IPS-NIHi11 (cell line): ENCODE measurements around the gene EBF4.
A peak's percentile ranks its signal among the peaks of the same experiment; 100 is the strongest.
"Not testable (repeated sequence)": the region's sequence is repeated elsewhere in the genome, so short reads cannot be mapped to it uniquely, and the experiment has no call there.

ENCODE experiments used
- DNase-seq: peaks from one replicate; pipeline ENCODE4 v3.0.0; 2012; ENCODE audit warnings: mixed read lengths, low spot score

The EBF4 gene

DNA sequence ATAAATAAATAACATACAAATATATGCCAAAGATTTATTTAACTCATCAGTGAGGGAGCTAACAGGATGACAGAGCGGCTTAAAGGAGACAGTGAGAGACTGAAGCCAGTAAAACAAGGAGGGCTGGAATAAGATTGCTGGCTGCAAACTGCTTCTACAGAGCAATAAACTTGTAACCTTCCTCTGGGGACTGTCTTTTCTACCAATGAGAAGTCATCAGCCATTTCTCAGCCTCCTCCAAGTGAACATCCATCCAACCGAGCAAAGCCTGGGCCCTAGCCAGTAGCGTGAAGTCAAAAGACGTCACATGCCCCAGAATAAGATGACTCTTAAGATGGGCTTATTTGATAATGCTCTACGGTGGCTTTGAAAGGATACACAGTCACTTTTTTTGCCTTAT lies 65.4 kb downstream of the EBF4 start:
- no peak for DNase-seq

DNA sequence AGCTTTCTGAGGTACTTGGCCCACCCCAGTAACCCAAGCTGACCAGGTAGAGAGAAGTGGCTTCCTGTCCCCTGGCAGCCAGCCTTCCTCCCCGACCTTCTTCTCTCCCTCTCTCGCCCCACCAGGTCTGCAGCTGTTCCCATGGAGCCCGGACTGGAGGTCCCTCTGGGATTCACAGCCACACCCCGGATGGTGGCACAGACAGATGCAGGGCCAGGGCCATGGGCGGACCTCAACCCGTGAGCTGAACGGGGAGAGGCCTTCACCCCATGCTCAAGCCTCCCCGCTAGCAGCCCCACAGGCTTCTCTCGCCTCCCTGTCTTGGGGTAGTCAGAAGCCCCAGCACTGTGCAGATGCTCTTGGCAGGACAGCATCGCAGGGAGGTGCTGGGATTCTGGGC lies 66.6 kb downstream of the EBF4 start:
- DNase-seq = no peak

DNA sequence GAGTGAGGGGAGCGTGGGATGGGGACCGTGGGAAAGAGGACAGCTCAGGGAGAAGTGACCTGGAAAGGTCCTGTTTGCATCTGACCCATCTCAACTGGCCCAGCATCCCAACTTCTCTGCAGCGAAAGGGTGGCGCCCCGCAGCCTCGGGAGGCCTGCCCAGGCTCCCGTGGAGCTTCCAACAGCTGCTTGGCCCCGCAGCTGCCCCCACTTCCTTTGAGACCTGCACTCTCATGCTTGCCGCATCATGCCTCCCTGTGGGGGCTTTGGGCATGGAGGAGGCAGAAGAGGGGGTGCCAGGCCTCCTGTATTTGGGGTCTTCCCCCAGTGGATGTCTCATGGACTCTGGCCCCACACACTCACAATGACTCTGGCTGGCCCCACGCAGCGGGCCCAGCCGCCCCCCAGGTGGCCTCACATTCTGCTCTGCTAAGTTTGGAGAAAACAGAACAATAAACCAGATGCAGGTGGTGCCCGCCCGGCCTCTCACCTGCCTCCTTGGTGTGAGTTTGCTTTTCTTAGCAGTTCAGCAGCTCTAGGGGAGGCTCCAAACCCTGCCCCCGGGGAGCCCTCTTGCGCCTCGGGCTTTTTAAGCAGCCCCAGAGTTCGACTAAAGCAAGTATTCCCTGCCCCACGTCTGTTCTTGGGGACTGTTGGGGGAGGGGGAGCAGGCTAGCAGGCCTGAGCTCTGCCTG lies 67.2 kb downstream of the EBF4 start:
- peak; percentile 40 for DNase-seq

DNA sequence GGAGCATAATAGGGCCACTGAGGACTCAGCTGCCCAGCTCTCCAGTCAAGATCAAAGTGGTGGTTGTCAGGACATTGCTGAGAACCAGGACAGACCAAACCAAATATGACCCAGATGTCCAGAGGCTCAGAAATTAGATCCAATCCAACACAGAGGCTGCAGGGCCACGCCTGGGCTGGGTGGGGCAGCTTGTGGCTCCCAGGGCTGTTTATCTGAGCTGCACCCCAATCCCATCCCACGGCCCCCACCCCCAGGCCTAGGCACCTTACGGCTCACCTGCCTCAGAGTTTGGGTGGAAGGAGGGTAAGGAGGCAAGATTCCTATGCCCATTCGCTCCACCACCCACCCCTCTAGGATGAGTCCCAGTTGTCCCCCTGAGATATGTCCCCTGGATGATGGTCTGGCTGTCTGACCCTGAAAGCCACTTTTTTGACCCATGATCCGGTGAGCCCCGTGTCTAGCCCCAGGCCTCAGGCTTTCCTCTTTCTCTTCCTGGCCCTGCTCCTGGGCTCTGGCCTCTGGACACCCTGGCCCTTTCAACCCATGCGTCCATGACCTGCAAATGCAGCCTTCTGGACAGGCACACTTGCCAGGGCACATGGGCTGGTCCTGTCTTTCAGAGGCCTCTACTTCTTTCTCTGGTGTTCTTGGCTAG lies 67.8 kb downstream of the EBF4 start:
- no peak for DNase-seq

DNA sequence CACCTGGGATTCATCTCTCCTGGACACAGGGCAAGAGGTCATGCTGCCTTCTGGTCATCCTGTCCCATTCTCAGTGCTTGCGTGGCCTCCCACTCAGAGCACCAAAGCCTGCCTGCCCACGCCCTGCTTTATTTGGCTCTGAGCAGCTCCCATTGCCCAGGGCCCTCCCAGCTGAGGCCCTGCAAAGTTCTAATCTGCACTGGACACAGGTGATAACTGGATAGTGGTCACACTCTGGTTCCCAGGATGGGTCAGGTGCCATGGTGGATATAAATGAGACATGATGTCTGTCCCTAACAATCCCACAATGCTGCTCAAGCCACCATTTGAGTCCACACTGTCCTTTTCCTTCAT lies 68.3 kb downstream of the EBF4 start:
- DNase-seq = no peak

DNA sequence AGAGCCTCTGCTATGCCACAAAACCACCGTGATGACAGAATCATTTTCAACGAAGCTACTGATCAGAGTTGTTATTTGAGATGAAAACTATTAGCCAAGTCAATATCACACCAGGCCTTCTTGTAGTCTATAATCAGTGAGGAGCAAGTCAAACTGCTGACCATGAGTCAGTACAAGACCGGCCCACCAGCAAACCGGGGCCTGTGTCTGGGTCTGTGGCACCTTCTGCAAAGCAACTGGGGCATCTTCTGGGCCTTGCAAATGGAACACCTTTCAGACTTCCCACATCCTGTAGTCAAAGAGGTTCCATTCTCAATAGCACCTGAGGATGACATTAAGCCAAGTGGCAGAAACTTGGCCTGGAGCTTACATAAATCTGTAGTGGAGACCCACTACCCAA lies 69.3 kb downstream of the EBF4 start:
- no peak for DNase-seq

DNA sequence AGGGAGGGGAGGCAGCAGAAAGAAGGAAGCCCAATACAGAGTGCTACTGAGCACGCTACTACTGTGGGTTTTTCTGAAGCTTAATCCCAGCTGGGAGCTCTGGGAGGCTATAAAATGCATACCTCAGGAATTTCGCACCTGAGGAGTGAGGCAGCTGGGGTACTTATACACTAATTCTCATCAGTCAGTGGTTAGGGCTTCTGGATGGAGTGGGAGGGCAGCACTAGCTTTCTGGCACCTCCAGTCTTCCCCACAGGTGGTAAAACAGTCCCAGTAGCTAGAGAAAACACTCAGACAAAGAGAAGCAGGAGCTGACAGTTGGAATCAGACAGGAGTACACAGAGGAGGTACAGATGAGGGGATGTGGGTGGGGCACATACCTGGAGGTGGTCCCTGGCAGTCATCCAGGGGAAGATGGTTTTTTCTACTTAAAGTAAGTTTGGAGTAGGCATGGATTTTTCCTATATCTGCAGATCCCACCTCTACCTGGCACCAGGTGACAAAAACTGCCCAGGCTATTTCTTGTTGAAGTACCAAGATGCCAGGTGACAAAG lies 70.1 kb downstream of the EBF4 start:
- DNase-seq = no peak

DNA sequence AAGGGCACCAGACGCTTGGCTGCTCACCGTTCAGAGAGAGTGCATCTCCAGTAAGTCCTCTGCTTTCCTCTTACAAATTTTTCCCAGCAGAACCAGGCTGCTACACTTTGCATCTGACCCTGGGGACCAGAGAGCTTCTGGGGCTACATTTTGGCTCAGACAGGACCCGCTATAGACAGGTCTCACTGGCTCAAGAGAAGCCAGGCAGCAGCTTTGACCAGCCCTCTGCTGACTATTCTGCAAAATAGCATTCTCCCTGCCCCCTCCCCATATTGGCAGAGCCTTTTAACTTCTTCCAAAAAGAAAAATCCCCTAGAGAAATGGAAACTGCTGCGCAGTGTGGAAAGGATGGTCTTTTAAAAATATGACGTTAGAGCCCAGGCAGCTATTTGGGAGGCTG lies 70.6 kb downstream of the EBF4 start:
- DNase-seq = peak; percentile 38

DNA sequence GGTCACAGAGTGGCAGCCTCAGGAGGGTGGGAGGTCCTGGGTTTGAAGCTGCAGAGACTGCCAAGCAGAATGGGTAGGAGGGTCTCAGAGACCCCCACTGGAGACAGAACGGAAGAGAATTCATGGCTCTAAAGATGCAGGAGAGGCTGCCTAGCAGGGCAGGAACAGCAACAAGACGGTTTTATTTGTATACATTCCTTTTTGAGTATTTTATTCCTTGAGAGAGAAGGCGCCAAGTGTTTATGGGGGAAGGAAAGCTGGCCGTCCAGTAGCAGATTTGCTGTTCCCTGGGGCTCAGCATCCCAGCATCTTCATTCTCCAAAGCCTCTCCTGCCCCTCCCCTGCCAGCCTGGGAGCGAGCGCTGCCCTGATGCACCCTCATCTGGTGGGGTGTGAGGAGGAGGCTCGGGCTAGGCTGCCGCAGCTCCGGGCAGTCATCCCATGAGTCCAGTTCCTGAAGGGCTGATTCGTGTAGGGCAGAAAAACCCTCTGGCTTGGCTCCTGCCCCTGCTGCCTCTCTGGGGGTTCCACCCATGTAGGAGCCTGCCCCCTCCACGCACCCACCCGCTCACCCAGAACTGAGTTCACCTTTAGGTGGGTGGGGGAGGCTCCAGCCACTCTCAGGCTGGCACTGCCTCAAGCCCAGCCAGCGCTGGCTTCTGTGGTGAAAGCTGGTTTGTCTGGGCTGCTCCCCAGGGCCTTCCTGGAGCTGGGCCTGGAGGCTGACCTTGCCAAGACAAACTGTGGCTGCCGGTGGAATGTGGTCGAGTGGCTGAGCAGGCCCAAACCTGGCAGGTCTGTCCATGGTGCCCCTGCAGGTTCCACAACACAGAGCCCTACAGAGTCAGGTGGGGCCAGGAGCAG lies 75.4 kb downstream of the EBF4 start:
- peak; percentile 59 for DNase-seq

DNA sequence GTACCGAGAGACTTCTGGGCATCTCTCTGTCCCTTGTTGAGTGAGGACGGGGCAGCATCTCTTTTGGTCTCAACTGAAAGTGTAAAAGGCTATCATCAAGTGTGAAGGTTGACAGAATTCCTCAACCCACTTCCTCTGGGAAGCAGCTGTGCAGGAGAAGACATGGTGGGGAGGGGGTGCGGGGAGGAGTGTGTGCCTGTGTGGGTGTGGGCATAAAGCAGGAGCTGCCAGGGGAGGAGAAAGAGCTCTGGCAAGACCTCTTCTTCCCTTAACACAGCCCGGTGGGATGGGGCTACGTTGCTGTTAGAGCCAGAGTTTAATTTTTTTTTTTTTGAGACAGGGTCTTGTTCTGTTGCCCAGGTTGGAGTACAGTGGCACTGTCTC lies 76.0 kb downstream of the EBF4 start:
- DNase-seq = no peak

DNA sequence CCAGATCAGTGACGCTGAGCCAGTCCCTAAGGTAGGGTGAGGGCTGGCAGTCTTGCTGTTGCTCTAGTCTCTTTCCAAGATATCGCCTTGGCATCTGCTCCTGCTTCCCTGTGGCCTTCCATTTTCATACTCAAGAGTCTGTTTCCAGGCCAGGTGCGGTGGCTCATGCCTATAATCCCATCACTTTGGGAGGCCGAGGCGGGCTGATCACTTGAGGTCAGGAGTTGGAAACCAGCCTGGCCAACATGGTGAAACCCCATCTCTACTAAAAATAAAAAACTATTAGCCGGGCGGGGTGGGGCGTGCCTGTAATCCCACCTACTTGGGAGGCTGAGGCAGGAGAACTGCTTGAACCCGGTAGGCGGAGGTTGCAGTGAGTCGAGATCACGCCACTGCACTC lies 77.5 kb downstream of the EBF4 start:
- not testable (repeated sequence) for DNase-seq

DNA sequence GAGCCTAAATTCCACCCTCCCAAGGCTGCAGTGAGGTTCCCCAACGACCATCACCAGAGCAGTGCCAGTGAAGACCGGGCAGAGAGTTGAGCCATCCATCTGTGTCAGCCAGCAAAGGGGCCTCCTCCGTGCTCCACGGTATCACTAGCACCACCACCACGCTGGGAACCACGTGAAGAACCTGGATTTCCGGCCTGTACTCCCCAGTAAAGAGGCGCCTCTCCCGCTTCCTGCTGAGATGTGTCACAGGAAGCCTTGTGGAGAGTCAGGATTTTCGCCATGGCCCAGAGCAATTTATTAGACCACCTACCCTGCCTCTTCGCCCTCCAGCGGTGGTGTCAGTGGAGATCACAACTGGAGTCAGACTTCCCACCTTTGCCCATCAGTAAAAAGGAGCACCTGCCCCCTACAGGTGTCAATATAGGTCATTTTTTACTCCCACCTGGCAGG lies 79.1 kb downstream of the EBF4 start:
- DNase-seq = peak; percentile 35

DNA sequence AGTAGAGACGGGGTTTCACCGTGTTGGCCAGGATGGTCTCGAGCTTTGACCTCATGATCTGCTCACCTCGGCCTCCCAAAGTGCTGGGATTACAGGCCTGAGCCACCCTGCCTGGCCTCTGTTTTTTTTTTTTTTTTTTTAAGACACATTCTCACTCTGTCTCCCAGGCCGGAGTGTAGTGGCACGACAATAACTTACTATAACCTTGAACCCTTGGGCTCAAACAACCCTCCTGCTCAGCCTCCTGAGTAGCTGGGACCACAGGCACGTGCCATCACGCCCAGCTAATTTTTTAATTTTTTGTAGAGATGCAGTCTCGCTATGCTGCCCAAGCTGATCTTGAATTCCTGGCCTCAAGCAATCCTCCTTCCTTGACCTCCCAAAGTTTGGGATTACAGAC lies 81.2 kb downstream of the EBF4 start:
- no peak for DNase-seq

DNA sequence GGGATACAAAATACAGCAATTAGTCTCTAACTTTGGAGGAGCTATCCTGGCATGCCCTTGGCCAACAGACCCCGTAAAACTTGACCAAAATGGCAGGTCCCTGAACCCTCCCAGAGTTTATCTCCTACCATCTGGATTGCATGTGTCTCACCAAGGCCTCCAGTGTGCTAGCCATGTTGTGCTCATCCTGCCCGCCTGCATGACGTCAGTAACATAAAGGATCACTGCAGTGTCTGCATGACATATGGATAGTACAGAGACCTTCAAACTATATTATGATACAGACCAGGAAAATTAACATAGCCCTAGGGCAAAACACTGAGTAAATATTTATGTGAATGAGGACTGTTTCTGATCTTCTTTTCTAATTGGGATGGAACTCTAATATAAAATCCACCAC lies 82.6 kb downstream of the EBF4 start:
- no peak for DNase-seq

DNA sequence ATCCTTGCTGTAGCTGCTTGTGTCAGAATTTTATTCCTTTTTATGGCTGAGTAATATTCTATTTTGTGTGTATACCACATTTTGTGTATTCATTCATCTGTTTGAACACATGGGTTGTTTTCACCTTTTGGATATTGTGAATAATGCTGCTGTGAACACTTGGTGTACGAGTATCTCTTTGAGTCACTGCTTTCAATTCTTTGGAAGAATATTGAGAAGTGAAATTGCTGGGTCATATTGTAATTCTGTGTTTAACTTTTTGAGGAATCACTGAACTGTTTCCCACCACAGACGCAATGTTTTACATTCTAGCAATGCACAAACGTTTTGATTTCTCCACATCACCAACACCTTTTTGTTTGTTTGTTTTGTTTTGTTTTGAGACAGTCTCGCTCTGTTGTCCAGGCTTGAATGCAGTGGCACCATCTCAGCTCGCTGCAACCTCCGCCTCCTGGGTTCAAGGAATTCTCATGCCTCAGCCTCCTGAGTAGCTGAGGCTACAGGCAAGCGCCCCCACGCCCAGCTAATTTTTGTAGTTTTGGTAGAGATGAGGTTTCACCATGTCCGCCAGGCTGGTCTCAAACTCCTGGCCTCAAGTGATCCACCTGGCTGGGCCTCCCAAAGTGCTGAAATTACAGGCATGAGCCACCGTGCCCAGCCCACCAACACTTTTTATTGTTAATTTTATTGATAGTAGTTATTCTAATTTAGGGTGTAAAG lies 86.2 kb downstream of the EBF4 start:
- no peak for DNase-seq

DNA sequence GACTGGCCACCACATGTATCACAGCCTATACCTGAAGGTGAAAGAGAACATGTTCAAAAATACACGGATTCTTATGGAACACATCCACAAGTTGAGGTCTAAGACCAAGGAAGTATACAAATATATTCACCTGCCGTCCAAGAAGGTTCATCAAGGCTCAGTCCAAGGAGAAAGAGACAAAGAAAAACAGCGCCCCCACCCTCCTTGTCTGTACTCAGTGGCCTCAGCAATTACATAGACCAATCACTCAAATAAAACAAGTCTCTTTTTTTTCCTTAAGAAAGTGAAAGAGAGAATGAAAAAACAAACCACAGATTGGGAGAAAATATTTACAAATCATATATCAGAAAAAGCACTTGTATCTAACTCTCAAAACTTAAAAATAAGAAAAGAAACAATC lies 88.4 kb downstream of the EBF4 start:
- peak; percentile 12 for DNase-seq

DNA sequence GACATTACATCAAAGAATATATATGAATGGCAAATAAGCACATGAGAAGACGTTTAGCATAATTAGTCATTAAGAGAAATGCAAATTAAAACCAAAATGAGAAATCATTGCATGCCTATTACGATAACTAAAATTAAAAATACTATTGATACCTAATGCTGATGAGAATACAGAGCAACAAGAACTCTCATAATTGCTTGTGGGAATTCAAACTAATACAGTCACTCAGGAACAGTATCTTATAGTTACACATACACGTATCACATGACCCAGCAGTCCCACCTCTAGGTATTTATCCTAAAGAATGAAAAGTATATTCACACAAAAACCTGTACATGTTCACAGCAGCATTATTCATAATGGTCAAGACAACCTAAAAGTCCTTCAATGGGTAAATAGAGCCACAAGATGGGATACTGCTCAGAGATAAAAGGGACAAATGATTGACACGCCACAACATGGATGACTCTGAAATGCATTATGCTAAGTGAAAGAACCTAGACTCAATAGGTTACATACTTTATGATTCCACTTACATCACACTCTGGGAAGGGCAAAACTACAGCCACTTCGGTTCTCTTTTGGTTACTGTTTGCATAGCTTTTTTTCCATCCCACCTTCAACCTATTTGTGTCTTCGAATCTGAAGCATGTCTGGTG lies 91.5 kb downstream of the EBF4 start:
- no peak for DNase-seq

DNA sequence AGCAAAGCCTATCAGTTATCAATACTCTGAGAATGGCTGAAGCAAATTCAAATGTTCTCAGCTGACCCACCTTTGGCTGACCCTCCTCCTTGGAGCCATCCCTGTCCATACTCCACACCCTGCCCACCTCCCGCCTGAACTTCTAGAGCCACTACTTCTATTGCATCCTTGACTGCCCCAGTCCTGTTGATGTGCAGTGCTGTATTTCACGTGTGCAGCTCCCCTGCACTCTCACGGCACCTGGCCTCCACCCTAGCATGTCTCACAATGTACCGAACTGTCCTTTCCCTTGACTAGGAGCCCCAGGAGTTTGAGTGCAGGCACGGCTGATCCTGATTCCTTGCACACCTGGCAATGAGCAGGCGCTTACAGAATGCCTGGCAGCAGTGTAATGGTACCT lies 100.9 kb downstream of the EBF4 start:
- no peak for DNase-seq

DNA sequence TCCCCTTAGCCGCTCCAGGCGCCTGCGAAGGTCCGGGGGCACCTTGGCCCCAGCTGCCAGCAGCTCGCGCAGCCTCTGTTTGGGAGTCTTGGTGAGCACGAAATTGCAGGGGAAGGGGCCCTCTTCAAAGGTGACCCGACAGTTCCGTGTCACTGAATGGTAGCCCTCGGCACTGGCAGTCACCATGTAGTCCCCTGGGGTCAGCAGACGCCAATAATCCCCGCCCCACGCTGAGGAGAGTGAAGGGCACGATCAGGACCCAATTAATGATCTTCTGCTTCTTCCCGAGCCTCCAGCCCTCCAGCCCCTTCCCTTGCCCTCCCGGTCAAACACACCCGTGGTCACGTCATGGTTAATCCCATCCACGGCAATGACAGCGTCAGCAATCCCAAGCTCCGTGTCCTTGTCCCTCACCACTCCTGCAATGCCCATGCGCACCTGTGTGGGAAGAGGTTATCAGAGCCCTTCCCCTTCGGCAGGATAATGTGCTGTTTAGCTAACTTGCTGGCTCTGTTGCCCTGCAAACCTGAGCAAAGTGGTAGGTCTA lies 101.7 kb downstream of the EBF4 start:
- DNase-seq = no peak

DNA sequence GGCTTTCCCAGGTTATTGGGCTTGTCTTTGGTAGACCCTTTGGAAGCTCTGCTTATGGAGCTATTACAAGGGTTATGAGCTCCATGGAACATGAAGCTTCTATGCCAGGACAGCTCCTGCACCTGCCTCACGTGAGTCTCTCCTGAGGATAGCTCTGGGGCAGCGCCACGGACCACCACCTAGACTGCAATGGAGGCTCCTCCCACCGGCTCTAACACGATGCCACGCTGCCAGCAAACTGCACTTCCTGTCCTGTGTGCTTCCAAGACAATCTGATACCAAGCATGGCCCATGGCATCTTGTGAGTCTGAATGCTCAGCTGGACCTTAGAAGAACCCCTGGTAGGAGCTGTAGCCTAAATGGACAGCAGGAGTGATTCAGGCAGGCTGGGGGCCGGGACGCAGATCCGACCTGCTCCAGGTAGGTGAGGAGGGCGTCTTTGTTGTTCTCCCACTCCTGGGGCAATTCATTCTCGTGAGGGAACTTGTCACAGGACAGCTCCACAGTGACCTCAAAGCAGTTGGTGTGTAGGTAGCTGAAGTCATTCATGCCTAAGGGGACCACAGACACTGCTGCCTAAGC lies 102.4 kb downstream of the EBF4 start:
- DNase-seq = no peak

DNA sequence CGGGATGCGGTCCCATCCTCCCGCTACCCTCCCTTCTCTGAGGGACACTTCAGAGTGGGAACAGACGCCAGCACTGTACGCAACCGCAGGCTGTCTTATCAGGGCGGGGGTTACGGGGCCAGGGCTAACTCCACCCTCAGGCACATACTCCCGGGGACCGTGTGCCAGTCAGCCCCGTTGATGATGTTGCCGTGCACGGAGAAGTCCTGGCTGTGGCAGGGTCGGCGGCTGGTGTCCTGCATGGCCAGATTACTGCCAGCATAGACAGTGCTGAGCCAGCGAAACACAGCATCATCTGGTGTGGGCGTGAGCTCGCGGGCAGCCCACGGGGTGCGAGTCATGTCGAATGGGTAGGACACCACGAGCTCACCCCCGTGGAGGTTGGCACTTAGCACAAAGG lies 102.9 kb downstream of the EBF4 start:
- DNase-seq = no peak
